NCI-H460 (cell line): ENCODE measurements around the gene YPEL1. TPM values are rescaled to one million over a fixed set of nuclear protein-coding genes. Genes with fewer than 3 reads are reported as not detected.

Source experiments
- DNase-seq: peaks from one replicate; pipeline ENCODE4 v3.0.0-alpha.2; 2016; ENCODE audit warnings: low read depth; ENCODE audit errors: extremely low read depth
- polyA plus RNA-seq: library from polyadenylated mRNA; depleted of rRNA; stranded (reverse); fragments of >200 nt; gene quantifications from 2 replicates; pipeline ENCODE4 v1.2.3, GENCODE V29; 2014; cell fraction: nucleus; rRNA removed
- total RNA-seq: library from RNA; depleted of rRNA; stranded (reverse); fragments of >200 nt; shearing (Covaris generic); gene quantifications from 2 replicates; pipeline ENCODE4 v1.2.3, GENCODE V29; 2014; rRNA removed

YPEL1 gene
- total RNA-seq: 1.2 and 2.9 TPM in 2 replicates
- polyA plus RNA-seq: 0.36 TPM in 1 of 2 replicates, not detected in the other

- DNase-seq: peak; percentile 89
Observed at GRCh38 chr22:21735200-21736083, at the start of gene YPEL1. Gene YPEL1 (minus strand): TSS chr22:21735794. CDS start chr22:21710744, 25,050 bp downstream.

DNA sequence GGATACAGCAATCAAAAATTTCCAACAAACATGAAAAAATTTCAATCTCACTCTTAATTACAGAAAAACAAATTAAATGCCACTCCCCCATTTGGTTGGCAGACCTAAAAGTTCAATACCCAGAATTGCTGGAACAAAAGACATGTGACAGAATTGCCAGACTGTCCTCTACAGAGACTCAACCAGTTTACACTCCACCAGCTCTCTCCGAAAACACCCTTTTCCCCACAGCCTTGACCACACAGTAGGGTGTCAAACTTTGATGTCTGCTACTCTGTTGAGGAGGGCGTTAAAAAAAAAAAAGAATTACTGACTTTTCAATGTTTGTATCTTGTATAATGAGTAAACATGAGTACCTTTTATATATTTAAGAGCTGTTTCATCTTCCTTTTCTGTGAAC lies 44.7 kb upstream of the YPEL1 start:
- no peak for DNase-seq

DNA sequence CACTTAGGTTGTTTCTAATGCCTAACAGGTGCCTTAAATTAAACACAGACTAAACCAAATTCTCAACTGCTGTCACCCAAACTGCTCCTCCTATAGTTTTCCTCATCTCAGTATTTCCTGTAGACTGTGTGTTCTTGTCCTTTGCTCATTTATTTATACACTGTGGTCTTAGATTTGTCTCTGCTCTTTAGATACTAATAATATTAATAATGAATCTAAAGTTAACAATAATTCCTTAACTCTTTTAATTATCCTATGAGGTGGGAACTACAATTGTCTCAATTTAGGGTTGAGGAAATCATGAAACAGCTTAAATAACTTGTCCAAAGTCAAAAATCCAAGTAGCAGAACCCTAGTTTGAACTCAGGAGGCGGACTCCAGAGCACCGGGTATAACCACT lies 43.9 kb upstream of the YPEL1 start:
- no peak for DNase-seq

GRCh38 chr22:21778705-21779363 lies 43.2 kb upstream of the YPEL1 start:
- DNase-seq: no peak

GRCh38 chr22:21771631-21771976 lies 36.0 kb upstream of the YPEL1 start:
- DNase-seq: no peak

DNA sequence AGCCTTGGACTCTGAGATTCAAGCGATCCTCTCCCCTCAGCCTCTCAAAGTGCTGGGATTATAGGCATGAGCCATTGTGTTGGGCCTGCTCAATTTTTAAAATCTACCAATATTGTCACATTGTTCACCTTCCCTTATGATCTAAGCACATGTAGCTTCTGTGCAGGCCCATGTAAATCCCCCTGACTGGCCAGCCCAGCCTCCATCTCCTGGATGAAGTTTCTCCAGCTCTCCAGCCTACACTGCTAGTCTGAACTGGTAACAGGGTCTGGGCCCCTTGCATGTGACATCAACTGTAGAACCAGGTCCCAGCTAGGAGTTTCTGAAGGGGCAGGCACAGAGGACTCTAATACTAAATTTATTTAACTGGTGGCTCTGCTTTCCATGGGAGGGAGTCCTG lies 32.8 kb upstream of the YPEL1 start:
- DNase-seq: no peak

DNA sequence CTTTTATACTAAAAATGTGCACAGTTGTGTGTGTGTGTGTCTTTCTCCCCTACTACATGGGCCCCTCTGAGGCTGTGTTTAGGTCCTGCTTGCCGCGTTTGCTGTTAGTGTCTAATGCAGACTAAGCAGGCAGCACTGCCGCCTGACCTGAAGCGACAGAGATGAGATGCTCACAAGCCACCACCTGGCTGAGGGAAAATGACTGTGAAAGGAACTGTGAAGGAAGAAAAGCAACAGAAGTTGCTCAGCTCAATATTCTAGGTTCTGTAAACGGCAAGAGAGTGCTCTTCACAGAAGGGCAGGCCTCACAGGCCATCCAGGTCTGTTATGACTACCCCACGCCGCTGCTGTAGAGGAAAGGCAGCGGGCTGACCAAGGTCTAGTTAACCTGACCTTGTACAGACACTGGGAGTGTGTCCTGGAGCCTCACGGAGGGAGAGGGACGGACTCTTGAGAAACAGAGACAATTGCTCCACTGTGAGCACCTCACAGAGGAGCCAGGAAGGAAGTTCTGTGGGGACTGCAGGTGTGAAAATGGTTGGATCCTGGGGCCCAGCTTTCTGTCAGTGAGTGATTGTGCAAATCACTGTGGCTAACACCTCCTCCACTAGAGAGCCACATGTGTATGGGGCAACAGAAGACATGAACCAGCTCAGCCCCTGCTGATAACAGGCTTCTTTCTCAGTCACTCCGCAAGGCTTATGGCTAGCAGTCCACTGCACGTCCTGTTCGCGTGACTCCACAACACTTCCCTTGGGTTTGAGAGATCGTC lies 31.3 kb upstream of the YPEL1 start:
- no peak for DNase-seq

- no peak for DNase-seq
Observed at GRCh38 chr22:21765909-21766529, 30.4 kb upstream of the YPEL1 start.

DNA sequence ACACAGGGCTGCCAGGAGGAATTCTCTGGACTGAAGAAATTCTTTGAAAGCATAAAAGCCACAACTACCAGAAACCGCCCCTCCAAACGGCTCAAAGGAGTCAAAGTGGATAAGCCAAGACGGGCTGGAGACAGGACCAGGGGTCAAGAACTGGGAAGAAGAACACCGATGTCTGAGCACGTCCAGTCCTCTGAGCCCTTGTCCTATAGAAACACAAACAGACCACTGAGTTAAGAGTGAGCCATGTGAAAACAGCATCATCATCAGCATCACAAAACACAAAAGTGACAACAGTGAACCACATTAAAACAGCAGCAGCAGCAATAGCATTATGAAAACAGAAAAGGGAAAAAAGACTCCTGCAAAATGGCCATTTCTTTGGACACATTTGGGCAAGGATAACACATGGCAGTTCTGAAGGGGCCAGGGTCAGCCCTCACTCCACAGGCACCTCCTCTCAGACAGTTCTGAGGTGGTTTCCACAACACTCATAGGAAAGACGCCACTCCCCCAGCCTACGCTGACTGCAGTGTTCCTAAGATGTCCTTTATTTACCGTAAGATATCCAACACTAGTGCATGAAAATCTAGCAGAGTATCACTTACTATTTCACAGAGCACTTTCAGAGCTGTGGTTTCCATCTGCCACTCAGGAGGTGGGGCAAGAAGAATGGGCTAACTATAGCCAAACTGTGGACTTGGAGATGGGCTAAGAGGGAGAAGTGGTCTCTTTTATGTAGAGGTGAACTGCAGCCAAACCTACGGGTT lies 28.6 kb upstream of the YPEL1 start:
- DNase-seq: no peak

GRCh38 chr22:21762712-21763581 lies 27.4 kb upstream of the YPEL1 start:
- no peak for DNase-seq

- no peak for DNase-seq
Observed at GRCh38 chr22:21761994-21762680, 26.5 kb upstream of the YPEL1 start.

GRCh38 chr22:21761086-21761485 lies 25.5 kb upstream of the YPEL1 start:
- DNase-seq: no peak

GRCh38 chr22:21760640-21761039 lies 25.0 kb upstream of the YPEL1 start:
- no peak for DNase-seq

DNA sequence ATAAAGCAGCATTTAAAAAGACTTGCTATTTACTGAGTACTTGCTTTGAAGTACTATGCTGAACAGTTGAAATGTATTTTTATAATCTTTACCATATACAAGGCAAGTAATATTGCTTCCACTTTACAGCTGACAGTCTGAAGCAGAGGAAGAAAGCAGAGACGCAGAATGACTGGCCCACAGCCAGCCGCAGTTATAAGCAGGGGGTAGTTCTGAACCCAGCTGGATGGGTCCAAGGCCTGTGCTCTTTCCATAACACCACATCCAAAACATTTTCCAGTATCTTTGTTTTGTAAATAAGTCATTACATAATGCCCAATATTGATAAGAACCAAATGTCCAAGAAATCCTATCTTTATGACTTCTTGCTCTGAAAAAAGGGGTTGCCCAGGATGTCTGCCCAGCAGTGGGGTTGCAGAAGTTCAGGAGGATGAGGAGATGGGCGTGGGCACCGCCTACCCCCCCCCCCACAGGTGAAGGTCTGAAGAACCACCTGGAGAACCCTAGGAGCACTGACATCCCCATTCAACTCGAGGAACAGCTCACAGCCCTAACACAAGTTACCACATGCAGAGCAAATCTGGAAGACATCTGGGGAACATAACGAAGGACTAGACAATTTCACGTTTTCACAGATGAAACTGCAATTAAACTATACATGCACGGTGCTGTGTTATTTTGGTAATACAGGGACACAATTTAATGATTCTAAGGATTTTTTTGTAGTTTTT lies 24.2 kb upstream of the YPEL1 start:
- DNase-seq: no peak

DNA sequence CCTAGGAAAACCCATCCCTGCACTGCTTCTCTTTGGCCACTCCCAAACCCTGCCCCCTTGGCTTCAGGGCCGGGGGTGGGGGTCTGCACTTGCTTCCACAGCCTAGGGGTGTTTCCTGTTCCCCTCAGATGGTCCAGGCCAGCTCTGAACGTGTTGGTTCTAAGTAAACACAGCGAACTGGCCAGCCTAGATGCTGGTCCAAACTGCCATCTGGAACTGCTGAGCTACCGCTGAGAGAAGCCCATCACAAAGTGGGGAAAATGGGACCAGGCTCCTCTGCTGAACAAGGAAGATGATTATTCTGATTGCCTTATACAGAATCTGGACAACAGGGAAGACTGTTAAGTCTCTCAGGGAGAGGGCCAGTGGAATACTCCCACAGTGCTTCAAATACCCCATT lies 23.5 kb upstream of the YPEL1 start:
- DNase-seq: no peak

DNA sequence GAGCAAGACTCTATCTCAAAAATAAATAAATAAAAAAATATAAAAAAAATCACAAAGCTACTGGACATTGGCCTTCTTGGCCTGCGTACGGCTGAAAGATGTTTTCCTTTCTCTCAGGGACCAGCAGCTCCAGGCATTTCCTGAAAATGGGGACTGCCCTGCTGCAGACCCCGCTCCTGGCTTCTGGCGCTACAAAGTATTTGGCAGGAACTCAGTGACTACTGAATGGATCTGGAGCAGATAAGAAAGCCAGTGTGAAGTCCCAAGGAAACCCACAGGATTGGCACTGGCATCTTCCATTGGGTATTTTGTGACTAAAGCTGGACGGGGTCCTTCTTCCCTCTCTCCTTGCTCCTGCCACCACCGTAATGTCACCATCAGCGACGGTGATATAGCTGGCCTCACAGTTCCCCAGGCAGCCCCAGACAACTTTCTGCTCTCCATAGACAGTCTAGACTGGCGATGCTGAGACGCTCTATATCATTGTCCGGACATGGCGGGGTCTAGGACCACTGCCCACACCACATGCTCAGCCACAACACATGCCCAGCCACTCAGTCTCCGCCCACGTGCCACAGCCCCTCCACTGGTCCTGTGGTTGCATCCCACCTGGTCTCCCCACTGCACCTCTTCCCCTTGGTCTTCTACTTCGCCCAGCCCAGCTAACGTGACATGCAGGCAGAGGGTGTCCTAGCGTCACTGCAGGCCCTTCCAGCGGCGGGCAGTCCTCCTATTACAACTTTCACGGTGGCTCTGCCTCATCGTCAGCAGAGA lies 22.7 kb upstream of the YPEL1 start:
- DNase-seq: no peak

DNA sequence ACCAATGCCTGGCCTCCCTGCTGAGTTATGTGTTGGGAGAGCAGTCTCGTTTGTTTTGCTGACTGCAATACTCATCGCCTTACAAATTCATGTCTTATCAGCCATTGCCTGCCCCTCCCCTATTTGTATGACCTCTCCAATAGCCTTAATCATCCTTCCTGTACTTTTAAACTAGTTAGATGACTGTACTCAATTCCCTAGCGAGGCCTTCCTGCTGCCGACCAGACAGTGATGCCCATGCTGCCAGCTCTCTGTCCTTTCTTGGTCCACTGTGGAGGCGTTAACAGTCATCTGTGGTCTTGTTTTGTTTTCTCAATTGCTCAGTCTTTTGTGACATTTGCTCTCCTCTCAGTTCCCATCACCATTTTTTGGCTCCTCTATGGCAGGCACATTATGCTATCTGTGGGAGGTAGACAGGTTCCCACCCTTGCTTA lies 20.3 kb upstream of the YPEL1 start:
- DNase-seq: no peak
